Calu3 (cell line): ENCODE data around the gene TMEM209. TPM values are rescaled to one million over a fixed set of nuclear protein-coding genes. Genes with fewer than 3 reads are reported as not detected.

ENCODE experiments used
- BruUV-seq: library from RNA; stranded (reverse); fragments of 400-500 nt; replicated peaks from 2 replicates; lab custom pipeline; 2021; lab: Mats Ljungman, UMichigan
- CTCF ChIA-PET: fragments of 300-600 bp; sonication (Branson Sonifier 250); formaldehyde crosslinking; loops from one replicate; lab custom pipeline; 2022; ENCODE audit warnings: antibody characterized with exemption; lab: Charles Lee
- DNase-seq: peaks from one replicate; pipeline ENCODE4 v3.0.0; 2022
- H3K27ac Mint-ChIP-seq: one replicate; pipeline ENCODE4 v1.8.0; 2022; ENCODE audit warnings: mixed read lengths; ENCODE audit not compliant: unreplicated experiment
- H3K27me3 Mint-ChIP-seq: one replicate; pipeline ENCODE4 v1.8.0; 2022; ENCODE audit warnings: mixed read lengths; ENCODE audit not compliant: unreplicated experiment
- H3K36me3 Mint-ChIP-seq: one replicate; pipeline ENCODE4 v1.8.0; 2022; ENCODE audit warnings: mild to moderate bottlenecking, moderate library complexity, mixed read lengths; ENCODE audit not compliant: insufficient read depth, unreplicated experiment
- H3K4me1 Mint-ChIP-seq: one replicate; pipeline ENCODE4 v1.8.0; 2022; ENCODE audit warnings: mild to moderate bottlenecking, low read depth, mixed read lengths; ENCODE audit not compliant: unreplicated experiment
- H3K4me3 Mint-ChIP-seq: one replicate; pipeline ENCODE4 v1.8.0; 2022; ENCODE audit warnings: mild to moderate bottlenecking, low read depth, moderate library complexity, mixed read lengths; ENCODE audit not compliant: unreplicated experiment
- H3K9me3 Mint-ChIP-seq: one replicate; pipeline ENCODE4 v1.8.0; 2022; ENCODE audit warnings: low read depth, mixed read lengths; ENCODE audit not compliant: unreplicated experiment
- CTCF ChIP-seq: fragments of 200-600 bp; IDR thresholded peaks from one replicate; pipeline ENCODE4 v1.8.0; 2022; ENCODE audit warnings: antibody characterized with exemption; ENCODE audit not compliant: unreplicated experiment
- intact Hi-C: fragments of 100-400 bp; cut with micrococcal nuclease; formaldehyde crosslinking; loops from one replicate; pipeline ENCODE4 v1.10.0; 2022; ENCODE audit not compliant: unreplicated experiment
- total RNA-seq: library from RNA; stranded (reverse); gene quantifications from 2 replicates; pipeline ENCODE4 v1.2.3, GENCODE V29; 2022

Gene TMEM209
- total RNA-seq, 1 experiment from 2014 or later = 26.6 TPM

DNA sequence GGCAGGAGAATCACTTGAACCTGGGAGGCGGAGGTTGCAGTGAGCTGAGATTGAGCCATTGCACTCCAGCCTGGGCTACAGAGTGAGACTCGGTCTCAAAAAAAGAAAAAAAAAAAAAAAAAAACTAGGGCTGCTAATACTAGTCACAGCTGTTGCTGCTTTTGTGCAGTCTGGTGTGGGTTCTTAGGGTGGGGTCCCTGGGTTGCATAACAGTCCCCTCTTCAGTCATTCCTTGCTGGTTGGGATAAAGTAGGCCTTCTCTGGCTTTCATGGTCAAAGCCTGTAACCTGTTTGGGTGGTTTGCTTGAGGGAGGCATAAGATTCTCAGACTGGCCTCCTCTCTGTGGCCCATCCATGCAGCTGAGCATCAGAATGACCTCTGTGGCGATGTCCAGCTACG, 16.5 kb upstream of the TMEM209 start:
- H3K27ac Mint-ChIP-seq = no peak overlapping the region
- peaks cover 15% of the 10 kb centered on the region for H3K4me1 Mint-ChIP-seq
- no peak for DNase-seq
- intact Hi-C loops = no loop called here
- H3K9me3 Mint-ChIP-seq = no peaks in the 10 kb centered on the region
- H3K4me3 Mint-ChIP-seq = no peak overlapping the region
- peaks cover 6% of the 10 kb centered on the region for H3K36me3 Mint-ChIP-seq
- no peaks in the 10 kb centered on the region for H3K27me3 Mint-ChIP-seq
- CTCF ChIA-PET = interaction anchor here (0.7 kb wide), 1 partner anchor 150 kb away, joined by 3 read pairs; no protein-coding TSS in a partner anchor
- TF ChIP-seq CTCF = no peak
- BruUV-seq = no TSS peak

DNA sequence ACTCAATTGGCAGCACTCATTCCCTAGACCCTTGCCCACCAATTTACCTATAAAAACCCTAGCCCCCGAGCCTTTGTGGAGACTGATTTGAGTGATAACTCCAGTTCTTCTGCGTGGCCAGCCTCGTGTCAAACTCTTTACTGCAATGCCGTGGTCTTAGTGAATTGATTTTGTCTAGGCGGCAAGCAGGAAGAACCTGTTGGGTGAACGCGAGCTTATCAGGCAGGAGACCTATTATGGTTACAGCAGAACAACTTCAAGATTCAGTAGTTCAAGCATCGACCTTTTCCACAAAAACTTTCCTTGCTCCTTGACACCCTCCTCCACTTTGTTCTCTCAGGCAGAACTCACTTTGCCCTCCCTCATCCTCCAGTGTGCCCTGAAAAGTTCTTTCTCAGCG, 14.7 kb upstream of the TMEM209 start:
- Mint-ChIP-seq H3K4me1 (peaks cover 15% of the 10 kb centered on the region), H3K27ac (no peak overlapping the region), H3K9me3 (no peaks in the 10 kb centered on the region), H3K36me3 (peaks cover 6% of the 10 kb centered on the region), H3K27me3 (no peaks in the 10 kb centered on the region), H3K4me3 (no peak overlapping the region)
- intact Hi-C loops = no loop called here
- BruUV-seq = no TSS peak
- TF ChIP-seq CTCF = no peak
- peak; percentile 66 for DNase-seq
- CTCF ChIA-PET = no interaction called here

GRCh38 chr7:130218806-130219620, 13.8 kb upstream of the TMEM209 start:
- Mint-ChIP-seq H3K4me1 (peaks cover 15% of the 10 kb centered on the region), H3K36me3 (peaks cover 6% of the 10 kb centered on the region), H3K27ac (no peak overlapping the region), H3K9me3 (no peaks in the 10 kb centered on the region), H3K4me3 (no peak overlapping the region), H3K27me3 (no peaks in the 10 kb centered on the region)
- no TSS peak for BruUV-seq
- DNase-seq = no peak
- TF ChIP-seq CTCF = no peak
- intact Hi-C loops = no loop called here
- CTCF ChIA-PET = no interaction called here

DNA sequence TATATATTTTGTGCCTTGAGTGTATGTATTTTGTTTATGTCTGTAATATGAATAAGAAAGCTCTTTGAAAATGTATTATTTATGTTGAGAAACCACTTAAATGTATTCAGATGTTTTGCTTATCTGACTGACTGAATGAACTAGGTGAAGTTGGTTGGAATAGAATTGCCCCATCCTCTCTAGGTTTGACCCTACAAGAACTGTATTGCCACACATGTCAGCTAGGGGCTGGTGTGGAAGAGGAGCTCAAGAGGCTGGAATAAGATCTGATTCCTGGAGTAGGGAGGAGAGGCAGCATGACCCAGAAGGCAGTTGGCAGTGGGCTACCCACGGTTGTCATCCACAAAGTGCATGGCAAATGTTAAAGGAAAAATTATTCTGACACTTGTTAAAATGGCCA, 11.5 kb upstream of the TMEM209 start:
- no peak for TF ChIP-seq CTCF
- Mint-ChIP-seq H3K27ac (no peak overlapping the region), H3K36me3 (no peaks in the 10 kb centered on the region), H3K4me1 (peaks cover 15% of the 10 kb centered on the region), H3K9me3 (no peaks in the 10 kb centered on the region), H3K27me3 (no peaks in the 10 kb centered on the region), H3K4me3 (no peak overlapping the region)
- no TSS peak for BruUV-seq
- intact Hi-C loops = no loop called here
- DNase-seq = no peak
- CTCF ChIA-PET = no interaction called here
